IPS-NIHi11 (cell line): ENCODE measurements around the gene ARMC12.

Source experiments
- DNase-seq: peaks from one replicate; pipeline ENCODE4 v3.0.0; 2012; ENCODE audit warnings: mixed read lengths, low spot score

Gene ARMC12

GRCh38 chr6:35776364-35777215, 39.8 kb downstream of the ARMC12 start, which contains the start of gene CLPSL2:
Gene CLPSL2, plus strand, starts transcription at chr6:35776598. Its CDS starts 21 bp downstream, at chr6:35776619.
- DNase-seq = peak; percentile 87

GRCh38 chr6:35777356-35778102, 40.7 kb downstream of the ARMC12 start:
- no peak for DNase-seq

- no peak for DNase-seq
Observed at GRCh38 chr6:35778437-35778836, 41.6 kb downstream of the ARMC12 start.

- DNase-seq = no peak
Observed at GRCh38 chr6:35780719-35781118, 43.9 kb downstream of the ARMC12 start, which contains the start of gene CLPSL1. Gene CLPSL1, plus strand, starts transcription at chr6:35781019. Its CDS starts 92 bp downstream, at chr6:35781111.

- DNase-seq = no peak
Observed at GRCh38 chr6:35781290-35781689, 44.5 kb downstream of the ARMC12 start.

- DNase-seq = no peak
Observed at GRCh38 chr6:35782424-35782823, 45.6 kb downstream of the ARMC12 start.

- no peak for DNase-seq
Observed at GRCh38 chr6:35784200-35784599, 47.4 kb downstream of the ARMC12 start.

GRCh38 chr6:35786272-35786671, 49.4 kb downstream of the ARMC12 start:
- no peak for DNase-seq

GRCh38 chr6:35786810-35787209, 50.0 kb downstream of the ARMC12 start:
- peak; percentile 60 for DNase-seq

GRCh38 chr6:35787266-35788218, 50.7 kb downstream of the ARMC12 start:
- no peak for DNase-seq

GRCh38 chr6:35788423-35788982, 51.7 kb downstream of the ARMC12 start:
- no peak for DNase-seq

- no peak for DNase-seq
Observed at GRCh38 chr6:35790683-35791082, 53.9 kb downstream of the ARMC12 start.

- DNase-seq = no peak
Observed at GRCh38 chr6:35794536-35795452, 58.0 kb downstream of the ARMC12 start.

- DNase-seq = no peak
Observed at GRCh38 chr6:35795453-35796071, 58.7 kb downstream of the ARMC12 start.

GRCh38 chr6:35796236-35796635, 59.4 kb downstream of the ARMC12 start:
- DNase-seq = no peak

GRCh38 chr6:35797837-35798526, 61.1 kb downstream of the ARMC12 start:
- DNase-seq = peak; percentile 47
